ENCODE results near the gene C8G. TPM values are rescaled to one million over a fixed set of nuclear protein-coding genes. Genes with fewer than 3 reads are reported as not detected.
A peak's percentile ranks its signal among the peaks of the same experiment; 100 is the strongest.

C8G gene
- total and polyA plus RNA-seq, 2 of the 8 experiments (the other 6 are each of a cell fraction or from before 2014, with no cell fraction given), result 0.62 to 0.80 TPM

DNA sequence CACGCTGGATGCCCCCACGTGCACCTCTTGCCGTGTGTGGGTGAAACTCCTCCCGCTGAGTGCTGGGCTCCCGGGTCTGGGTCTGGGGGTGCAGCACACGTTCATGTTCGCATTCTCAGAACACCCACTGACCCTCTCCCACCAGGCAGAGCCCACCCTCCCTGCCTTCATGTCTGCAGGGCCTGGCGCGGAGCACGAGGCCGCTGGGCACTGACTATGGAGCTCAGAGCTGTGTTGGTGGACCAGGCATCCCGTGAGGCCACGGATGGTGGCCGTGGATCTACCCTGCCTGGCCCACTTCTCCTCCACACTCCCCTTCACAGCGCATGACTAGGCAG is 15.9 kb downstream of the C8G start:
- H4K8ac ChIP-seq (ENCODE audit: extremely low read depth, insufficient read depth, low read length), result peak overlapping the region; percentile 89
- H4K20me1 ChIP-seq (replicated peaks in 1 of 2; ENCODE audit: control insufficient read depth in 1 of 2, insufficient read depth in 2 of 2, low read length in 2 of 2), result peaks cover 0 to 4% of the 10 kb centered on the region in 2 experiments
- no peak overlapping the region for H2BK15ac ChIP-seq (ENCODE audit: low read length)
- no peak for FAIRE-seq
- H4K91ac ChIP-seq (replicated peaks; ENCODE audit: insufficient read length, low read length), result no peak overlapping the region
- POLR2A ChIA-PET (ENCODE audit: partially characterized antibody), result interaction anchor here (1.5 kb wide), 1 partner anchor 23 kb away, joined by 3 read pairs; no protein-coding TSS in a partner anchor
- H3K27me3 ChIP-seq (replicated peaks in 1 of 4; ENCODE audit: control insufficient read depth in 3 of 4, extremely low read depth in 1 of 4, insufficient read depth in 3 of 4, low read length in 3 of 4), result no peaks in the 10 kb centered on the region
- WGBS, 2 experiments (ENCODE audit: extremely low coverage in 1 of 2, insufficient coverage in 1 of 2, insufficient read length in 1 of 2, insufficient replicate concordance in 2 of 2, low coverage in 1 of 2, low lambda C conversion rate in 2 of 2, missing lambda C conversion rate in 1 of 2), result 93% methylated on average over 14 of the region's 15 CpGs; no CpG with 5 or more reads in 1 of the 2 experiments
- no peak overlapping the region for H3K14ac ChIP-seq (ENCODE audit: insufficient read length)
- peaks cover 0 to 5% (median 3%) of the 10 kb centered on the region in 4 experiments; a peak in 5 of 7 replicates for H3K4me1 ChIP-seq (replicated peaks in 1 of 4; ENCODE audit: control insufficient read depth in 3 of 4, insufficient read depth in 4 of 4, low read length in 3 of 4)
- peak overlapping the region; percentile 60; the same call in 1 of the 2 replicates for H2BK12ac ChIP-seq (ENCODE audit: low read depth, low read length)
- no peak overlapping the region for H3K4me2 ChIP-seq (ENCODE audit: insufficient read depth in 1 of 2, low read depth in 2 of 2, low read length in 2 of 2)
- H3K56ac ChIP-seq (replicated peaks; ENCODE audit: insufficient read length, low read depth, low read length), result no peak overlapping the region
- H3K23ac ChIP-seq (ENCODE audit: insufficient read length), result no peak overlapping the region
- no peaks in the 10 kb centered on the region for H3K9me3 ChIP-seq (ENCODE audit: insufficient read depth in 2 of 2, low read depth in 1 of 2, low read length in 1 of 2)
- no peak for DNase-seq (ENCODE audit: low read depth in 1 of 2, low spot score in 2 of 2)
- CTCF ChIA-PET (ENCODE audit: partially characterized antibody), result interaction anchor here (1.3 to 5.6 kb wide), 3 partner anchors 13 to 74 kb away, joined by 6 to 32 read pairs (median 31); partner anchors contain the start of gene PTGDS
- H3K18ac ChIP-seq (ENCODE audit: extremely low read depth, low read length), result no peak overlapping the region
- H3K4ac ChIP-seq (replicated peaks; ENCODE audit: insufficient read length, low read depth, low read length), result no peak overlapping the region
- H3K79me2 ChIP-seq (ENCODE audit: control insufficient read depth in 1 of 2, insufficient read depth in 2 of 2, low read length in 2 of 2), result no peaks in the 10 kb centered on the region
- H2BK5ac ChIP-seq (ENCODE audit: low read depth, low read length), result no peak overlapping the region
- TF ChIP-seq KDM1A (IDR thresholded peaks at IDR 0.05; ENCODE audit: borderline replicate concordance, low read length), result no peak
- peaks cover 12% of the 10 kb centered on the region; the same call in 1 of the 2 replicates for H3K23me2 ChIP-seq (ENCODE audit: low read depth, low read length)
- no peak overlapping the region for H2AK5ac ChIP-seq (ENCODE audit: low read depth, low read length)
- no peak overlapping the region for H3K9ac ChIP-seq (replicated peaks in 1 of 4; ENCODE audit: extremely low read depth in 1 of 4, low read depth in 3 of 4, low read length in 3 of 4)
- H3K79me1 ChIP-seq (ENCODE audit: low read depth, low read length), result no peaks in the 10 kb centered on the region; the same call in 1 of the 2 replicates
- no peak overlapping the region for H3K27ac ChIP-seq (ENCODE audit: low read depth, low read length)
- no peak overlapping the region; the same call in 1 of the 2 replicates for H2BK20ac ChIP-seq (ENCODE audit: low read length)
- no peak overlapping the region for H2AFZ ChIP-seq (ENCODE audit: low read length)
- H2BK120ac ChIP-seq (replicated peaks; ENCODE audit: low read depth, low read length), result no peak overlapping the region
- no peak overlapping the region for H3K4me3 ChIP-seq (ENCODE audit: extremely low read depth in 1 of 4, insufficient read depth in 2 of 4, low read depth in 3 of 4, low read length in 4 of 4)
- no peak overlapping the region for H4K5ac ChIP-seq (ENCODE audit: insufficient read length, low read depth, low read length)
- no peaks in the 10 kb centered on the region for H3K36me3 ChIP-seq (ENCODE audit: control insufficient read depth in 2 of 4, insufficient read depth in 4 of 4, low read length in 3 of 4)
